ENCODE measurements around the gene UMODL1.

UMODL1 gene

DNA sequence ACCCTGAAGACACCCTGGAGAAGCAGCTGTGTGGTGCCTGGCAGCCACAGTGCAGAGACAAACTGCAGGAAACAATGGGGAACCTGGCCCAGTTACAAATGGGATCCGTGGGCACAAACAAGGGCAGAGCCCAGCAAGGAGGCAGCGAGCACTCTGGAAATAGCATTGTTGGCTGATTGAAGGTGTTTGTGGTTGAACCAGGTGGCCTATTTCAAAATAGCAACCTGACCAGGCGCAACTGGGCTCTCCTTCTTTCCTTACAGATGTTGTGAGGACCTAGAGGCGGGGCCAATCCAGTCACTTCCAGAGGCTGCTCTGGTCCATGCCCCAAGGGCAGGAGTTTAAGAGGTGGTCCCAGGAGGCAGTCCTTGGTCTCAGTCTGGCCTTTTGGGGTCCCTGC, 39.3 kb upstream of the UMODL1 start:
- H4K91ac ChIP-seq (ENCODE audit: low read length): no peak overlapping the region
- no peak overlapping the region for H3K9ac ChIP-seq (ENCODE audit: low read length)
- H3K23ac ChIP-seq (ENCODE audit: low read length in 2 of 2): no peak overlapping the region
- H3K79me1 ChIP-seq (replicated peaks; ENCODE audit: low read length, poor library complexity, severe bottlenecking): no peaks in the 10 kb centered on the region
- H2BK120ac ChIP-seq (ENCODE audit: low read depth, low read length): no peak overlapping the region
- no peak overlapping the region for H3K4me3 ChIP-seq (ENCODE audit: insufficient read depth in 1 of 2, low read depth in 1 of 2, low read length in 2 of 2)
- no peak overlapping the region for H4K8ac ChIP-seq (ENCODE audit: low read length)
- H2BK12ac ChIP-seq (ENCODE audit: low read length in 2 of 2): no peak overlapping the region
- H3K4ac ChIP-seq (ENCODE audit: low read depth in 1 of 2, low read length in 2 of 2): no peak overlapping the region
- no peak overlapping the region for H2AK5ac ChIP-seq (ENCODE audit: low read length, severe bottlenecking)
- no peaks in the 10 kb centered on the region for H3K9me3 ChIP-seq (ENCODE audit: control insufficient read depth, low read length)
- peaks cover 9% of the 10 kb centered on the region for H3K4me1 ChIP-seq (ENCODE audit: control insufficient read depth, insufficient read depth, low read depth, low read length)
- peaks cover 0 to 13% of the 10 kb centered on the region in 2 experiments for H3K27me3 ChIP-seq (ENCODE audit: control insufficient read depth in 1 of 2, insufficient read depth in 1 of 2, low read length in 2 of 2)
- H3K14ac ChIP-seq (ENCODE audit: low read length in 2 of 2): no peak overlapping the region
- no peak overlapping the region for H3K18ac ChIP-seq (ENCODE audit: low read depth in 1 of 2, low read length in 2 of 2)
- peaks cover 0 to 4% of the 10 kb centered on the region in 2 experiments for H3K36me3 ChIP-seq (ENCODE audit: control insufficient read depth in 1 of 2, insufficient read depth in 2 of 2, low read depth in 1 of 2, low read length in 2 of 2)
- no peak overlapping the region for H3K4me2 ChIP-seq (ENCODE audit: low read length, poor library complexity, severe bottlenecking)
- H2BK5ac ChIP-seq (ENCODE audit: low read depth, low read length, poor library complexity, severe bottlenecking): no peak overlapping the region
- H3K27ac ChIP-seq (ENCODE audit: low read length, poor library complexity, severe bottlenecking): no peak overlapping the region
- H2BK15ac ChIP-seq (ENCODE audit: low read depth, poor library complexity, severe bottlenecking): no peak overlapping the region
- no peak overlapping the region for H2AFZ ChIP-seq (ENCODE audit: low read depth, low read length)
- DNase-seq: no peak
- 89% methylated on average over 4 of the region's 4 CpGs for WGBS

DNA sequence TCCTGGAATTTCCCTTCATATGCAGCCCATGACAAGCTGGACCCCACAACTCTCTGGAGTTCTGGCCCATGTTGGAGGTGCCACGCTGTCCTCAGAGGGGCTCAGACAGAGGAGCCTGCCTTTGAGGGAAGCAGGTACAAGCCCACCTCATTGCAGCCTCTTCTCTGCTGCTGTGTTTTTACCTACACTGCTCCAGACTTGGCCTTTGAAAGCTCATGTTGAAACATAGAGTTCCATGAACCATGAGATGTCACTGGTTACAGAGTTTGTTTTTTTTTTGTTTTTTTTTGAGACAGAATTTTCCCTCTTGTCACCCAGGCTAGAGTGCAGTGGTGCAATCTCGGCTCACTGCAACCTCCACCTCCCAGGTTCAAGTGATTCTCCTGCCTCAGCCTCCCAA, 38.9 kb upstream of the UMODL1 start:
- no peak overlapping the region for H3K14ac ChIP-seq (ENCODE audit: low read length in 2 of 2)
- H3K36me3 ChIP-seq (ENCODE audit: control insufficient read depth in 1 of 2, insufficient read depth in 2 of 2, low read depth in 1 of 2, low read length in 2 of 2): no peaks in the 10 kb centered on the region
- H2BK15ac ChIP-seq (ENCODE audit: low read depth, poor library complexity, severe bottlenecking): no peak overlapping the region
- H3K27me3 ChIP-seq (ENCODE audit: control insufficient read depth in 1 of 2, insufficient read depth in 1 of 2, low read length in 2 of 2): peaks cover 0 to 13% of the 10 kb centered on the region in 2 experiments
- H3K18ac ChIP-seq (ENCODE audit: low read depth in 1 of 2, low read length in 2 of 2): no peak overlapping the region
- H3K4me3 ChIP-seq (ENCODE audit: insufficient read depth in 1 of 2, low read depth in 1 of 2, low read length in 2 of 2): no peak overlapping the region
- H3K4me2 ChIP-seq (ENCODE audit: low read length, poor library complexity, severe bottlenecking): no peak overlapping the region
- no peak overlapping the region for H2AFZ ChIP-seq (ENCODE audit: low read depth, low read length)
- H2BK5ac ChIP-seq (ENCODE audit: low read depth, low read length, poor library complexity, severe bottlenecking): no peak overlapping the region
- 90% methylated on average over 2 of the region's 2 CpGs for WGBS
- no peak overlapping the region for H2BK12ac ChIP-seq (ENCODE audit: low read length in 2 of 2)
- H3K9me3 ChIP-seq (ENCODE audit: control insufficient read depth, low read length): no peaks in the 10 kb centered on the region
- H2BK120ac ChIP-seq (ENCODE audit: low read depth, low read length): no peak overlapping the region
- no peak overlapping the region for H3K9ac ChIP-seq (ENCODE audit: low read length)
- no peak overlapping the region for H3K27ac ChIP-seq (ENCODE audit: low read length, poor library complexity, severe bottlenecking)
- no peak overlapping the region for H4K91ac ChIP-seq (ENCODE audit: low read length)
- H3K79me1 ChIP-seq (replicated peaks; ENCODE audit: low read length, poor library complexity, severe bottlenecking): no peaks in the 10 kb centered on the region
- H3K4me1 ChIP-seq (ENCODE audit: control insufficient read depth, insufficient read depth, low read depth, low read length): peaks cover 5% of the 10 kb centered on the region
- no peak overlapping the region for H4K8ac ChIP-seq (ENCODE audit: low read length)
- H3K4ac ChIP-seq (ENCODE audit: low read depth in 1 of 2, low read length in 2 of 2): no peak overlapping the region
- H3K23ac ChIP-seq (ENCODE audit: low read length in 2 of 2): no peak overlapping the region
- no peak overlapping the region for H2AK5ac ChIP-seq (ENCODE audit: low read length, severe bottlenecking)
- DNase-seq: no peak

DNA sequence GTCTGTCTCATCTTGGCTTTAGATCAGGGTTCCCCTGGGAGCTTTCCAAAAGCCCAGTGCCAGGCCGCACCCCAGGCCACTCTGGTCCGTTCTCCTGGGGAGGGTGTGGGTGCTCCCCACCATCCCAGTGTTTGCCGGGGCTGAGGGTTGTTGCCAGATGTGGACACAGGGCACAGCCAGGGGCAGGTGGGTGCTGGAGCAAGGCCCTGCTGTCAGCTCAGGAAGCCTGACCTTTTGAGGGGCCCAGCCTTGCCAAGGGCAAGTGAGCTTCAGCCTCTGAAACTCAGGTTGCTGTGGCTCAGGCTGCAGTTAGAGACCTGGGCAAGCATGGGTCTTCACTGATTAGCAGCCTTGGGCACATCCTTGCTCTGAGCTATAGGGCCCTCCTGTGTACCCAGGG, 38.1 kb upstream of the UMODL1 start:
- Histone ChIP-seq H3K4me2 (ENCODE audit: low read length, poor library complexity, severe bottlenecking) (no peak overlapping the region), H4K91ac (ENCODE audit: low read length) (peak overlapping the region; percentile 44), H3K36me3 (ENCODE audit: control insufficient read depth in 1 of 2, insufficient read depth in 2 of 2, low read depth in 1 of 2, low read length in 2 of 2) (no peaks in the 10 kb centered on the region), H2BK12ac (ENCODE audit: low read length in 2 of 2) (peak overlapping the region in 1 of 2 experiments; percentile 54), H3K18ac (ENCODE audit: low read depth in 1 of 2, low read length in 2 of 2) (peak overlapping the region in 1 of 2 experiments; percentile 37), H3K4me1 (ENCODE audit: control insufficient read depth, insufficient read depth, low read depth, low read length) (peaks cover 5% of the 10 kb centered on the region), H4K8ac (ENCODE audit: low read length) (no peak overlapping the region), H2AK5ac (ENCODE audit: low read length, severe bottlenecking) (no peak overlapping the region), H2BK15ac (ENCODE audit: low read depth, poor library complexity, severe bottlenecking) (no peak overlapping the region), H3K14ac (ENCODE audit: low read length in 2 of 2) (no peak overlapping the region), H3K27me3 (ENCODE audit: control insufficient read depth in 1 of 2, insufficient read depth in 1 of 2, low read length in 2 of 2) (peaks cover 0 to 13% of the 10 kb centered on the region in 2 experiments), H2BK5ac (ENCODE audit: low read depth, low read length, poor library complexity, severe bottlenecking) (no peak overlapping the region), H2AFZ (ENCODE audit: low read depth, low read length) (no peak overlapping the region), H3K27ac (ENCODE audit: low read length, poor library complexity, severe bottlenecking) (no peak overlapping the region), H3K4ac (ENCODE audit: low read depth in 1 of 2, low read length in 2 of 2) (no peak overlapping the region), H3K79me1 (replicated peaks; ENCODE audit: low read length, poor library complexity, severe bottlenecking) (no peaks in the 10 kb centered on the region), H3K23ac (ENCODE audit: low read length in 2 of 2) (no peak overlapping the region), H3K9ac (ENCODE audit: low read length) (no peak overlapping the region), H3K9me3 (ENCODE audit: control insufficient read depth, low read length) (no peaks in the 10 kb centered on the region), H3K4me3 (ENCODE audit: insufficient read depth in 1 of 2, low read depth in 1 of 2, low read length in 2 of 2) (no peak overlapping the region), H2BK120ac (ENCODE audit: low read depth, low read length) (no peak overlapping the region)
- 97% methylated on average over 3 of the region's 3 CpGs for WGBS
- DNase-seq: no peak

DNA sequence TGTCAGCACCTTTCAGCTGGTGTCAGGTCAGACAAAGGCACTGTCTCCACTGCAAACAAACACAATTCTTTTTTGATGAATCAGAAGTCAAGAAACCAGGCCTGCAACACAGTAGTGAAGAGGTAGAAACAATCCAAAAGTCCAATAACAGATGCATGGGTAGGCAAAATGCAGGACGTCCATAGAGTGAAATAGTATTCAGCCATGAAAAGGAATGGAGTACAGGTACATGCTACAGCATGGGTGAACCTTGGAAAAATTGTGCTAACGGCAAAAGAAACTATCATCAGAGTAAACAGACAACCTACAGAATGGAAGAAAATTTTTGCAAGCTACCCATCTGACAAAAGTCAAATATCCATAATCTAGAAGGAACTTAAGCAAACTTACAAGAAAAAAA, 34.8 kb upstream of the UMODL1 start:
- Histone ChIP-seq H2BK12ac (ENCODE audit: low read length in 2 of 2) (no peak overlapping the region), H3K36me3 (ENCODE audit: control insufficient read depth in 1 of 2, insufficient read depth in 2 of 2, low read depth in 1 of 2, low read length in 2 of 2) (no peaks in the 10 kb centered on the region), H3K4me2 (ENCODE audit: low read length, poor library complexity, severe bottlenecking) (no peak overlapping the region), H3K9me3 (ENCODE audit: control insufficient read depth, low read length) (no peaks in the 10 kb centered on the region), H4K8ac (ENCODE audit: low read length) (no peak overlapping the region), H3K14ac (ENCODE audit: low read length in 2 of 2) (no peak overlapping the region), H2AK5ac (ENCODE audit: low read length, severe bottlenecking) (no peak overlapping the region), H2BK5ac (ENCODE audit: low read depth, low read length, poor library complexity, severe bottlenecking) (no peak overlapping the region), H3K27me3 (ENCODE audit: control insufficient read depth in 1 of 2, insufficient read depth in 1 of 2, low read length in 2 of 2) (peaks cover 0 to 4% of the 10 kb centered on the region in 2 experiments), H3K23ac (ENCODE audit: low read length in 2 of 2) (no peak overlapping the region), H3K4ac (ENCODE audit: low read depth in 1 of 2, low read length in 2 of 2) (no peak overlapping the region), H3K4me3 (ENCODE audit: insufficient read depth in 1 of 2, low read depth in 1 of 2, low read length in 2 of 2) (no peak overlapping the region), H3K18ac (ENCODE audit: low read depth in 1 of 2, low read length in 2 of 2) (no peak overlapping the region), H4K91ac (ENCODE audit: low read length) (no peak overlapping the region), H3K79me1 (replicated peaks; ENCODE audit: low read length, poor library complexity, severe bottlenecking) (no peaks in the 10 kb centered on the region), H3K4me1 (ENCODE audit: control insufficient read depth, insufficient read depth, low read depth, low read length) (peaks cover 25% of the 10 kb centered on the region), H2BK15ac (ENCODE audit: low read depth, poor library complexity, severe bottlenecking) (no peak overlapping the region), H2AFZ (ENCODE audit: low read depth, low read length) (no peak overlapping the region), H3K9ac (ENCODE audit: low read length) (no peak overlapping the region), H3K27ac (ENCODE audit: low read length, poor library complexity, severe bottlenecking) (no peak overlapping the region), H2BK120ac (ENCODE audit: low read depth, low read length) (no peak overlapping the region)
- no peak for DNase-seq
- 96% methylated on average over 2 of the region's 2 CpGs for WGBS

All from mesenchymal stem cell (in vitro differentiated cells and primary cell).